Measurements from ENCODE around the gene ACTA1.
A peak's percentile ranks its signal among the peaks of the same experiment; 100 is the strongest.
"Not testable (repeated sequence)": the region's sequence is repeated elsewhere in the genome, so short reads cannot be mapped to it uniquely, and the experiment has no call there.

Gene ACTA1

DNA sequence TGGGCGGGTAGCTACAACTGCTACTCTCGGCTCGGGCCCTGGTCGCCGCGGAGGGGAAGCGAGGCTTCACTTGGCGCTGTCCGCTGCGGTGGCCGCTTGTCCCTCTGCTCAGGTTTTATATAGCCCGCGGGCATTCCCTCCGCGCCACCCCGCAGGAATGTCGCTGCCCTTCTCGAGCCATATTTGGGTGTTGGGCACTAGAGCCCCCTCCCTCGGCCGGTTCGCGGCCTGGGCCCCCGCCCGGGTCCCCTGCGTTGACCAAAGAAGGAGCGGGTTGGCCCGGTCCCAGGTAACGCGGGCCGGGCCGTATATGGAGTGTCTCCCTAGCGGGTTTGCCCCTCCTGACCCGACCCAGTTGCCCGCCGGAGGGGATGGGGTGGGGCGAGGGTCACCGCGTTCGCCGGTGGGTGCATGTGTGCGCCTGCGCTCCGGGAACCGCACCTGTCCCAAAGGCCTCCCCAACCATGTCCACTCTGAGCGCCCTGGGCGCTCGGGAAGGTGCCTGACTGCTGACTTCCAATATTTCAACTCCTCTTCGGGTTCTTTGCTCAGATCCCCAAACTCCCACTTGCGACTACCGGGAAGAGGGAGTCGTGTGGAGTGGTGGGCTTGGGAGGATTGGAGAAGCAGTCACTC is at the start of gene ACTA1:
TSS of gene ACTA1 (minus strand) at position 90 of the 636 bp plus-strand sequence. CDS start 979 bp downstream, outside the sequence.
- peak; percentile 64 for DNase-seq (ENCODE audit: low spot score)

DNA sequence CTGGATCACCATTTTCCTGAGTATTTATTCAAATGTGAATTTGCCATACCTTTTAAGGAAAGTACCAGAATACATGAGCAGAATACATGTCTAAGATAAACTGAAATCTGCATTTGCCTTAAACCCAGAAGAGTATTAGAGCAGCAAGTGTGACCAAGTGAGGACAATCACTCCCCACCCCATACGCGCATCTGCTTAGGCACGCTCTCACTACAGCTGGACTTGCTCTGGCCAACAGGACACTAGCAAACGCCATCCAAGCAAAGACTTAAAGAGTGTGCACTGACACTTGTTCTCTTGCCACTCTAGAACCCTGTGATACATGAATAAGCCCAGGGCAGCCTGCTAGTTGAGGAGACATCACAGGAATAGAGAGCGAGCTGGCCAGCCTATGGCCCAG is 48.6 kb upstream of the ACTA1 start:
- DNase-seq (ENCODE audit: low spot score): no peak

GRCh38 chr1:229480495-229480894 is 46.6 kb upstream of the ACTA1 start:
- no peak for DNase-seq (ENCODE audit: low spot score)

- DNase-seq (ENCODE audit: low spot score): no peak
These were observed 45.9 kb upstream of the ACTA1 start for GRCh38 chr1:229479660-229480399.

- no peak for DNase-seq (ENCODE audit: low spot score)
These were observed 45.0 kb upstream of the ACTA1 start for GRCh38 chr1:229478852-229479251.

DNA sequence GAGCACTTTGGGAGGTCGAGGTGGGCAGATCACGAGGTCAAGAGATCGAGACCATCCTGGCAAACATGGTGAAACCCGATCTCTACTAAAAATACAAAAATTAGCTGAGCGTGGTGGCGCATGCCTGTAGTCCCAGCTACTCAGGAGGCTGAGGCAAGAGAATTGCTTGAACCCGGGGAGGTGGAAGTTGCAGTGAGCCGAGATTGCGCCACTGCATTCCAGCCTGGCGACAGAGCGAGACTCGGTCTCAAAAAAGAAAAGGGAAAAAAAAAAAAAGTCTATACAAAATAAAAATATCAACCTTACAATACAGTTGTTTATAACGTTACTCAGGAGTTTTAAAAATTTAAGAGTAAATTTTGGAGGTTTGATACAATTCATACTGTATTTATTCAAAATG is 42.0 kb upstream of the ACTA1 start:
- DNase-seq (ENCODE audit: low spot score): not testable (repeated sequence)

GRCh38 chr1:229474509-229474908 is 40.6 kb upstream of the ACTA1 start:
- DNase-seq (ENCODE audit: low spot score): no peak

DNA sequence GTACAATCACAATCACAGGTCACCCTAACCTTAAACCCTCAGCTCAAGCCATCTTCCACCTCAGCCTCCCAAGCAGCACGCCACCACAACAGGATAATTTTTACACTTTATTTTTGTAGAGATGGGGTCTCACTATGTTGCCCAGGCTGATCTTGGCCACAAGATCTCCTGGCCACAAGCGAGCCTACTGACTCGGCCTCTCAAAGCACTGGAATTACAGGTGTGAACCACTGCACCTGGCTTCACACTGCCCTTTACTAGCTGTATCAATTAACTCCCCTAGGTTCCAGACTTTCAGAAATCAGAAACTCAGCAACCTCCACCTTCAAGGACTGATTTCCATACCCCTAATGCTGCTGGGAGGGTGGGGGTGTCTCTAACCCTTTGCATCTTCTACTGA is 37.3 kb upstream of the ACTA1 start:
- no peak for DNase-seq (ENCODE audit: low spot score)

DNA sequence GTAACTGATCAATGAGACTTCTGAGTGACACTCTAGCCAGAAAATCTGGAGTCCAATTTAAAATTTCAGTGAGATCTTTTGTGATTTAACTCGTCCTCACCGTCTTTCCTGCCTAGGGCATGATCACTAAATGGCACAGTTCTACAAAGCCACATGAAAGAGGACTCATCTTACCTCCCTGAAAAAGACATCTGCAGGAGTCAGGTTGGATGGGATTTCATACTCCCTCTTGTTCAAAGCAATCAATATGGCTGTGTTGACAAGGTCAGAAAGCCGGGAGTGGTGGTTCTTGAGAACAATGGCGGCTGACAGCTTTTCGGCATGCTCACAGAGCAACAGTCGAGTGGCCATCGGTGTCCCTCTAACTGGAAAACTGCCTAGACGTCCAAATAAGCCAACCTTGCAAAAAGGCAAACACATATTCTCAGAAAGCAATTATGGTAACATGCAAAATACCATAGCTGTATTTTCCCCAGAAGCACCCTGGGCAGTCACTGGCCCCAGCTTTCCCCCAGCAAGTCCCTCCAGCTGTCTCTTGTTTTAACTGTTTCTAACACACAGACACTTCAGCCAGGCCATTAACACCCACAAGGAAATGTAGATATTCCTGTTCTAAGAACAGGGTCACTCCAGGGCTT is 36.6 kb upstream of the ACTA1 start:
- DNase-seq (ENCODE audit: low spot score): no peak

DNA sequence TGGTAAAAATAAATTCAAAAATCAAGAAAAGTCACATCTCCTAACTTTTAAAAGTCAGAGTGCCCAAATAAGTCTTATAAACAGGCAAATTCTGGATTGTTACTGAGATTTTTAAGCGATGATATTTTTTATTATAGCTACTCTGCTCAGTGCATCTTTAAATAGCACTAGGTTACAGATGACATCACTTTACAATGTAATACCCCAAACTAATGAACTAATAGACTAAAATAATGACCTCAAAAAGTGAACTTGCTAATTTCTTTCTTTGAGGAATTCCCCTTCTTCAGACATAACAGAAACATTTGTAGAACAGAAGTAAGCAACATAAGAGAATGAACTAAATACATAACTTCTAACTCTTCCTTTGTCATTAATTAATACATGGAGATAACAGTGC is 33.0 kb upstream of the ACTA1 start:
- DNase-seq (ENCODE audit: low spot score): no peak

- no peak for DNase-seq (ENCODE audit: low spot score)
These were observed 30.8 kb upstream of the ACTA1 start for GRCh38 chr1:229464672-229465071.

DNA sequence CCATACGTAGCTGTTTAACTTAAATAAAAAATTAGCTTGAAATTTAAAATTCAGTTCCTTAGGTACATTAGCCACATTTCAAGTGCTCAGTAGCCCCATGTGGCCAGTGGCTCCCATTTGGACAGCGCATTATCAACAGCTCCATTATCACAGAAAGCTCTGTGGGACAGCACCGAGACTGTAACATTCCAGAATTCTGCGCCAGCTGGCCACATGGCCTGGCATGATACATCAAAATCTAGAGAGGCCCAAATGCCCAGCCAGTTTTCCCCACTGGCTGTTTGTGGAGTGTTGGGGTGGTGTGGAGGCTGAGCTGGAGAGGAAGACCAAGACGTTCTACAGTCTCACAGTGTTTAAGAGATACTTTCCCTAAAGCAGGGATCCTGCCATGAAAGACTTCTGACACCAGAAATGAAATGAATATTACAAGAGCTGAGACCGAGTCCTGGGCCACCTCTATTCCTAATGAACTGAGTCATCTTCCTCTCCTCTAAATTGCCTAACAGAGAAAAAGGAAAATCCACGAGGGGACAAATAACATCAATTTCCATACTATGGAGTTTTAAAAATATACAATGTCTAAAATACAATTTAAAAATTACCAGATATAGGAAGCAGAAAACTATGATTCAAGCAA is 27.3 kb upstream of the ACTA1 start:
- no peak for DNase-seq (ENCODE audit: low spot score)

GRCh38 chr1:229459815-229460214 is 25.9 kb upstream of the ACTA1 start:
- DNase-seq (ENCODE audit: low spot score): no peak

- DNase-seq (ENCODE audit: low spot score): no peak
These were observed 23.5 kb upstream of the ACTA1 start for GRCh38 chr1:229457436-229457835.

DNA sequence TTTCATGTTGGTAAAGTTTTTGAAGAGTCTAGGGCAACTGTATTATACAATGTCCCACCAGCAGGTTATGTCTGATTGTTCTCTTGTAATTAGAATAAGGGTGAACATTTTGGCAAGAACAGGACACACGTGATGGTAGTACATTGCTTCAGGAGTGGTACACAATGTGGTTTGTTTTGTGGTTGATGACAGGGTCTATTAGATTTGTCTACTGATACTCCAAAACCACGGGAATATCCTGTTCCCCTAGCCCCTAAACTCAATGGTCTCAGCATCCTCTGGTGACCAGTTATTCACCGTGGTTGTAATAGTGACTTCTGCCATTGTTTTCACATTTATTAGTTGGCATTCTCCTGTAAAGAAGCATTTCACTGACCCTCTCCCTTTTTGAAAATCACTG is 22.1 kb upstream of the ACTA1 start:
- DNase-seq (ENCODE audit: low spot score): no peak

- DNase-seq (ENCODE audit: low spot score): no peak
These were observed 20.2 kb upstream of the ACTA1 start for GRCh38 chr1:229454056-229454455.

DNA sequence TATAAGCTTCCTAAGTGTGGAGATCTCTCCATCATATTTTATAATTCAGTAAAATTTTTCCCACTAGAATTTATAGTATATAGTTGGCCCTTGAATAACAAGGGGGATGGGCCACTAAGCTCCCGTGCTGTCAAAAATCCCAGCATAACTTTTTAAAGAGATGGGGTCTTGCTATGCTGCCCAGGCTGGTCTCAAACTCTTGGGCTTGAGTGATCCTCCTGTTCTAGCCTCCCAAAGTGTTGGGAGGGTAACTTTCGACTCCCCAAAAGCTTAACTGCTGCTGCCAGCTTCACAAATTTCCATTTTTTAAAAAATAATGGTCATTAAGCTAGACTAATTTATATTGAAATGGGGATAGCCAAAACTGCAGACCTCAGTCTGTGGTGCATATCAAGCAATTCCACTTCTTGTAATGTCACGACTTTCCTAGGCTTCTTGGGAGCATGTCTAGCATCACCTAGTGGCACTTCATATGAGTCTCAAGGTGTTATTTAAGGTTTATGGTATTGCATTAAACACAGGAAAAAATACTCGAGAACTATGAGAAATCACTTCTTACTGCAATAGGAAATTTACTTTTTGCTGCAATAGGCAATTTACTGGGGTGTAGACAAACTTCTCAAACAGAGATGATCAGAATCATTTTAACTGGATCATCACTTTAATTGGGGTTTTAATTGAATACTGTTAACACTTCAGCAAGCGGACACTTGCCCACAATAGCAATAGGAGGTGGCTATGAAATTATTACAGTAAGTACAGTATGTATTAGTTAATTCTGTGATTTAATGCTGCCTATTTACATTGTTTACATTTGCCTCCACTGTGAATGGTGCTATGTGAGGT is 19.3 kb upstream of the ACTA1 start:
- no peak for DNase-seq (ENCODE audit: low spot score)

DNA sequence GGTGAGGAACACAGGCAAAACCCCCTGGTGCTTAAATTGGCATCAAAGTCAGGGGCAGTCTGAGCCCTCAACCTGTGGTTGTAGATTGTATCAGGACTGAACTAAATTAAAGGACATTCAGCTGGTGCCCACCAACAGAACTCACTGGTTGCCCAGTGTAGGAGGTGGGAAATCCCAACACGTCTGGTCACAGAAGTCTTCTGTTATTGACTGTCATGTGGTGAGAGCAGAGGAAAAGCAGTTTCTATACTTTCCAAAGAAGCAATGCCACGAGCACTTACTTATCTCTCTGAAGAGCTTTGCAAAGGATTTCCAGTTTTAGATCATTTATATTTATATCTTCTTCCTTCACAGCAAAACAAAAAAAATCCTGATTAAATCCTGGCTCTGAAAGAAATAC is 15.0 kb upstream of the ACTA1 start:
- no peak for DNase-seq (ENCODE audit: low spot score)

DNA sequence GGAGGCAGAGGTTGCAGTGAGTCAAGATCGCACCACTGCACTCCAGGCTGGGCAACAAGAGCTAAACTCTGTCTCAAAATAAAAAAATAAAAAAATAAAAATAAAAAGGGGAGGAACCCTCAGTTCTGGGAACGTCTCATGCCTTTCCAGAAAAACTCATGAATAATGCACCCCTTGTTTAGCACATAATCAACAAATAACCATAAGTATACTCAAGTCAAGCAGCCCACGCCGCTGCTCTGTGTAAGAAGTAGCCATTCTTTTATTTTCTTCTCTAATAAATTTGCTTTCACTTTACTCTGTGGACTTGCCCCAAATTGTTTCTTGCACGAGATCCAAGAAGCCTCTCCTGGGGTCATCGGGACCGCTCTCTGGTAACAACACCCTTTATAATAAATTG is 14.5 kb upstream of the ACTA1 start:
- DNase-seq (ENCODE audit: low spot score): no peak

- DNase-seq (ENCODE audit: low spot score): no peak
These were observed 13.9 kb upstream of the ACTA1 start for GRCh38 chr1:229447809-229448252.

DNA sequence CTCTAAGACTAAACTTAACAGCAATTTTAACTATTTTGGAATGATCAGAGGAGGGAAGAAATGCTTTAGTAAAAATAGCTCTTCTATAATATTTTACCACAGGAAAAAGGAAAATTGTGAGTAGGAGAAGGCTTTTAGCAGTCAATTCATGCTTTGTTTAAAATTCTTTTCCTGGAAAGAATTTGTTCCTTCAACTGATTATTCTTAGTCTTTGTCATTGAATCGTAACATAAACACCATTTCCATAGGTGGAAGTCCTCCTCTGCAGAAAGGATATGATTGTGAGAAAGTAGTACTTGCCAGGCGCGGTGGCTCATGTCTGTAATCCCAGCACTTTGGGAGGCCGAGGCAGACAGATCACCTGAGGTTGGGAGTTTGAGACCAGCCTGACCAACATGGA is 11.9 kb upstream of the ACTA1 start:
- DNase-seq (ENCODE audit: low spot score): no peak
